Stimulated activated CD4-positive, alpha-beta T cell treated with anti-CD3 and anti-CD28 coated beads, Interleukin-12 subunit alpha, Interleukin-12 subunit beta, amount 100 ng/mL, for 4 hours (primary cell): Measurements from ENCODE around the gene GABRB2.
"Not testable (repeated sequence)": the region's sequence is repeated elsewhere in the genome, so short reads cannot be mapped to it uniquely, and the experiment has no call there.

Experiments
- DNase-seq: peaks from one replicate; pipeline ENCODE4 v3.0.0-alpha.2; 2020

Gene GABRB2

GRCh38 chr5:161287436-161287835, 259.1 kb downstream of the GABRB2 start:
- DNase-seq, result no peak

GRCh38 chr5:161286066-161286655, 260.4 kb downstream of the GABRB2 start:
- no peak for DNase-seq

DNA sequence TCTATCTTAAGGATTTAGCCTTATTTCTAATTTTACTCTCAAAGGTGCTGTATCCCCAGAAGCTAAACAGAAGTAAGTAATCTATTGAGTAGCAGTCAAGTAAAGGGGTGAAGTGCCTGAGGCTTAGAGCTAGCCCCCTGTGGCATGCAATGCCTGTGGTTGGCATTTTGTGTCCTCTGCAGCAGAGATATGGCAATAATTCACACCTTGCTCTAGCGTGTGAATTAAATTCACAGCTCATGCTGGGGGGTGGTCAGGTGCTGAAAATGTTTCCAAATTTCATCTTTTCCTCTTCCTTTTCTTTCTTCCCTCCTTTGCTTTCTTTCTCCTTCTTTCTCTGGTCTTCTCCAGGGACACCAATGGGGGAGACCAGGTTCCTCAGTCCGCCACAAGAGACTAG, 262.1 kb downstream of the GABRB2 start:
- DNase-seq, result no peak

DNA sequence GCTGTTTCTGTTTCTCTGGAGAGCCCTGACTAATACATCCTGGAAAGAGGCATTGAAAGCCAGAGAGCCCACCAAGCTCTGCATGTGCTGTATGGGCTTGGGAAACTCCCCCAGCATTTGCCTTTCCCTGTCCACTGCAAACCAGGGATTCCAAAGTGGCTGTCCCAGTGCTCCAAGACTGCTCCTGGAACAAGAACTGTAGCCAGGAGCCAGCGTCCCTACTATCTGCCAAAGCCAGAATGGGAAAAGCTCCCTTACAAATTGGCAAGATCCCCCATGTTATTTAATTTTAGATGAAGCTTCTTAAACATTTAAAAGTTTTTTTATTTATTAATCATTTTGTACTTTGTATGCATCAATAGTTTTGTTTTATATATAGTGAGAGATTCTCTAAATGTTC, 263.2 kb downstream of the GABRB2 start:
- DNase-seq, result no peak

DNA sequence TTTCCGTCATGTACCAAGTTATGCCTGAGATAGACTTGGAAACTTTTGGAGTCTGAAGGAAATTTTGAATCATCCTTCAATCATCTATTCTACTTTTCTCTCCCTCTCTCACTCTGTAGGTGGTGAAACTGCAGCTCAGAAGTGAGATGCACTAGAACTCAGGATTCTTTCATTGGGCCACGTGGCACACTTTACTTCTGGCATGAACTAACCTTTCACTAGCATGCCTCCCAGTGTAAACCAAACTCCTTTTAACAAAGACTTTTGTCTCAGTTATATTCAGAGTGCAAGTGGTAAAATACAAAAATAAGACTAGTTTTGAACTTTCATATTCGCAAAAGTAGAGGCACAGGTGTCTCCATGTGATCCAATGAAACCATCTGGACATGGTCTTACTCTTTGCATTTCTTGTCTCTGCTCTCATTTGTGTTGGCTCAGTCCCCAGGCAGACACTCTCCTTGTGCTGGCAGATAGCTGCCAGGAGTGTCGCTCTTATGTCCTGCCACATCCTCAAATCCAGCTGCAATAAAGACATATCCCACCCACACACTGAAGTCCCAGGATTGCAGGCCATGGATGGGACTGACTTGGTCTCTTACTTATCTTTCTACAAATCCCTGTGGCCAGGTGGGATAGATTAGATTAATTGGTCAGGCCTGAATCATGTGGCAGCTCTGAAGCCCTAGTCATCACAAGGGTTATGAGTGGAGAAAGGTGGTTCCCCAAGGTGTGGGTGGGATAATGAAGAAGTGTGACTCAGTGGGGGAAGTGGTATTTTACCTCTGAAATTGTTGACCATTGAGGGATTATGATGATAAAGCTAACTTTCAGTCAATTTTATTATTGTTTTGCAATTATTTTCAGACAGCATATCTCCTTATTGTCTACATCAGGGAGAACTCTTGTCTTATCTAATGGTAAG, 267.5 kb downstream of the GABRB2 start:
- no peak for DNase-seq

- DNase-seq, result no peak
These were observed 269.5 kb downstream of the GABRB2 start for GRCh38 chr5:161277011-161277410.

GRCh38 chr5:161274951-161275350, 271.6 kb downstream of the GABRB2 start:
- no peak for DNase-seq

DNA sequence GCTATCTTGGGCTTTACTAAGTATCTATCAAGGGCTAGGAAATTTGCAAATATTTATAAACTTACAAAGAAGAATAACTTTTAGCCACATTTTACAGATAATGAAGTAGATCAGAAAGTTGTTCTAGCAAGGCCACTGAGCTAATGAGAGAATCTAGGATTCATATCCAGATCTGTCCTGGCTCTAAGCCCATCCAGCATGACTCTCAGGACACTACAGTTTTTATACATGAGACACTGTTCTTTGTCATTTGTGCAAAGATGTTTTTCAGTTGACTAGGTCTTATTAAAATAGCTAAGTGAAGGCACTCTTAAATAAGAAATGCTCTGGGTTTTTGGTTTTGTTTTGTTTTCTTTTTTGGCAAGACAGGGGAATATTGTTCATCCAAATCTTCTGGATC, 273.1 kb downstream of the GABRB2 start:
- DNase-seq, result no peak

- no peak for DNase-seq
These were observed 274.7 kb downstream of the GABRB2 start for GRCh38 chr5:161271816-161272215.

GRCh38 chr5:161269125-161269524, 277.4 kb downstream of the GABRB2 start:
- no peak for DNase-seq

- DNase-seq, result no peak
These were observed 279.6 kb downstream of the GABRB2 start for GRCh38 chr5:161266954-161267353.

DNA sequence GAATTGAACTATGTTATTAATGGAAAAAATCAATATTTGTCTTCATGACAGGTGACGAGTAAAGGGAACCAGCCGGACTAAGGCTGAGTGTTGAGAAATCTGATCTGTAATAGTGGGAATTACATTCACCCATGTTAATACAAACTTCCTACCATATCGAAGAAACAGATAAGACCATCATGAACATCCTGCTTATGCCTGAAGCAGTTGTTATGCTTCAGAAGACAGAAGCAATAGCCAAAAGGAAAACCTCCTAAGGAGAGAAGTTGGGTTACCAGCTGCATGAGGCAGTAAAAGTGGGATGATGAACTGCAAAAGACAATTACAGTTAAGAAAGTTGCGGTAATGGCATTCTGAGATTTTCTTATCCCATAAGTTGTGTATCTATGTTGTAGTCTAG, 281.5 kb downstream of the GABRB2 start:
- no peak for DNase-seq

GRCh38 chr5:161263191-161263590, 283.3 kb downstream of the GABRB2 start:
- DNase-seq, result no peak

- no peak for DNase-seq
These were observed 284.7 kb downstream of the GABRB2 start for GRCh38 chr5:161261668-161262323.

DNA sequence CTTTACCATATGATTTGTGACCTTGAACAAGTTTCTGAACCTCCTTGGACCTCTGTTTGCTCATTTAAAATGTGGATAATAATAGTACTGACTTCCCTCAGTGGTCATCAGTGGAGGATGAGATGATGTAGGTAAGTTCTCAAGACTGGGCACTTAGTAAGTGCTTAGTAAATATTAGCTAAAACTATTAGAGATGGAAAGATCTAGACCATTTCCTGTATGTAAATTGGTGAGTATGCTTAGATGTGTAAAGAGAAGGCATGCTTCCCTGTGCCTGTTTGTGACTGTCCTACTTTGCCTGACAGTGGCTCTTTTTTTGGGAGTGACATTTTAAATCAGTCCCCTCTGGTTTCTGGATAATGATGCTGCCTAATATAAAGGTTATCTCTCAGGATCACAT, 288.1 kb downstream of the GABRB2 start:
- DNase-seq, result no peak

GRCh38 chr5:161256957-161257356, 289.6 kb downstream of the GABRB2 start:
- DNase-seq, result no peak

GRCh38 chr5:161252955-161253354, 293.6 kb downstream of the GABRB2 start:
- DNase-seq, result not testable (repeated sequence)

GRCh38 chr5:161246749-161247148, 299.8 kb downstream of the GABRB2 start:
- DNase-seq, result no peak

- not testable (repeated sequence) for DNase-seq
These were observed 300.7 kb downstream of the GABRB2 start for GRCh38 chr5:161245846-161246245.
